SK-N-SH treated with all-trans-retinoic acid at 6 μM for 48 hours (cell line): ENCODE results near the gene MRPL41.
"Not testable (repeated sequence)": the region's sequence is repeated elsewhere in the genome, so short reads cannot be mapped to it uniquely, and the experiment has no call there.

Experiments used
- ATAC-seq: fragments of 200-7000 bp; cut with Tn5 transposase; 3 replicates; pipeline ENCODE4 v1.9.1; 2020; ENCODE audit warnings: mild to moderate bottlenecking, moderate library complexity
- ARNTL ChIP-seq: fragments of 450-650 bp; formaldehyde crosslinking; IDR thresholded peaks from 2 replicates; pipeline ENCODE4 v1.5.0; 2020; ENCODE audit warnings: low read depth, mild to moderate bottlenecking, moderate library complexity, borderline replicate concordance
- BACH2 ChIP-seq: fragments of 250-450 bp; sonication (Bioruptor Pico); IDR thresholded peaks from 2 replicates; pipeline ENCODE4 v1.9.0; 2021; ENCODE audit warnings: mild to moderate bottlenecking, borderline replicate concordance
- CSDC2 ChIP-seq: fragments of 250-450 bp; sonication (Bioruptor Pico); IDR thresholded peaks from 2 replicates; pipeline ENCODE4 v1.5.0; 2020; ENCODE audit warnings: mild to moderate bottlenecking, moderate library complexity
- ESRRG ChIP-seq: fragments of 250-450 bp; sonication (Bioruptor Pico); IDR thresholded peaks from 2 replicates; pipeline ENCODE4 v1.6.1; 2021; ENCODE audit warnings: mild to moderate bottlenecking
- GLIS3 ChIP-seq: fragments of 250-450 bp; sonication (Bioruptor Pico); IDR thresholded peaks from 2 replicates; pipeline ENCODE4 v1.5.0; 2020; ENCODE audit warnings: mild to moderate bottlenecking, moderate library complexity
- ISL1 ChIP-seq: fragments of 250-450 bp; sonication (Bioruptor Pico); IDR thresholded peaks from 2 replicates; pipeline ENCODE4 v2.1.2; 2022; ENCODE audit warnings: mild to moderate bottlenecking, moderate library complexity
- OSR1 ChIP-seq: fragments of 250-450 bp; sonication (Bioruptor Pico); IDR thresholded peaks from 2 replicates; pipeline ENCODE4 v1.8.0; 2022; ENCODE audit warnings: moderate library complexity, mild to moderate bottlenecking, inconsistent platforms
- PATZ1 ChIP-seq: fragments of 250-450 bp; sonication (Bioruptor Pico); IDR thresholded peaks from 2 replicates; pipeline ENCODE4 v1.8.0; 2020; ENCODE audit warnings: mild to moderate bottlenecking, moderate library complexity, borderline replicate concordance
- PPARA ChIP-seq: fragments of 250-450 bp; sonication (Bioruptor Pico); IDR thresholded peaks from 2 replicates; pipeline ENCODE4 v1.5.0; 2020; ENCODE audit warnings: mild to moderate bottlenecking, borderline replicate concordance
- RARB ChIP-seq: fragments of 250-450 bp; sonication (Bioruptor Pico); IDR thresholded peaks from 2 replicates; pipeline ENCODE4 v1.8.0; 2021; ENCODE audit warnings: mild to moderate bottlenecking, moderate library complexity
- SNAI2 ChIP-seq: fragments of 250-450 bp; sonication (Bioruptor Pico); IDR thresholded peaks from 2 replicates; pipeline ENCODE4 v1.5.0; 2020; ENCODE audit warnings: mild to moderate bottlenecking, moderate library complexity
- TCF4 ChIP-seq: fragments of 250-450 bp; sonication (Bioruptor Pico); IDR thresholded peaks from 2 replicates; pipeline ENCODE4 v1.8.0; 2021; ENCODE audit warnings: mild to moderate bottlenecking, moderate library complexity, borderline replicate concordance
- ZC3H10 ChIP-seq: fragments of 250-450 bp; sonication (Bioruptor Pico); IDR thresholded peaks from 2 replicates; pipeline ENCODE4 v1.5.1; 2021; ENCODE audit warnings: mild to moderate bottlenecking, moderate library complexity
- ZFP3 ChIP-seq: fragments of 250-450 bp; sonication (Bioruptor Pico); IDR thresholded peaks from 2 replicates; pipeline ENCODE4 v1.5.0; 2020; ENCODE audit warnings: mild to moderate bottlenecking, moderate library complexity
- ZFP30 ChIP-seq: fragments of 450-650 bp; formaldehyde crosslinking; IDR thresholded peaks from 2 replicates; pipeline ENCODE4 v1.5.0; 2022; ENCODE audit warnings: mild to moderate bottlenecking, moderate library complexity
- ZNF565 ChIP-seq: fragments of 450-650 bp; formaldehyde crosslinking; conservative IDR thresholded peaks from 2 replicates; pipeline ENCODE4 v1.5.0; 2020; ENCODE audit warnings: low read depth, mild to moderate bottlenecking, moderate library complexity
- ZNF70 ChIP-seq: fragments of 450-650 bp; formaldehyde crosslinking; IDR thresholded peaks from 2 replicates; pipeline ENCODE4 v1.5.0; 2020; ENCODE audit warnings: mild to moderate bottlenecking, moderate library complexity
- TF ChIP-seq, protein P1 (sequence below): fragments of 250-450 bp; sonication (Bioruptor Pico); IDR thresholded peaks from 2 replicates; pipeline ENCODE4 v1.5.1; 2021; ENCODE audit warnings: mild to moderate bottlenecking, moderate library complexity
- TF ChIP-seq, protein P2 (sequence below): fragments of 250-450 bp; sonication (Bioruptor Pico); IDR thresholded peaks from 2 replicates; pipeline ENCODE4 v1.5.0; 2020; ENCODE audit warnings: mild to moderate bottlenecking, moderate library complexity

MRPL41 gene

DNA sequence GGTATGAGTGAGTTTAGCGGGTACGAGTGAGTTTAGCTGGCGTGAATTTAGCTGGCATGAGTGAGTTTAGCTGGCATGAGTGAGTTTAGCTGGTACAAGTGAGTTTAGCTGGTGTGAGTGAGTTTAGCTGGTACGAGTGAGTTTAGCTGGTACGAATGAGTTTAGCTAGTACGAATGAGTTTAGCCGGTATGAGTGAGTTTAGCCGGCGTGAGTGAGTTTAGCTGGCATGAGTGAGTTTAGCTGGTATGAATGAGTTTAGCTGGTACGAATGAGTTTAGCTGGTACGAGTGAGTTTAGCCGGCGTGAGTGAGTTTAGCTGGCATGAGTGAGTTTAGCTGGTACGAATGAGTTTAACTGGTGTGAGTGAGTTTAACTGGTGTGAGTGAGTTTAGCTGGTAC, 42.5 kb upstream of the MRPL41 start (continued):
- TF ChIP-seq PPARA (CRISPR knock-in tag): no peak
- no peak for TF ChIP-seq BACH2 (CRISPR knock-in tag)
- no peak for TF ChIP-seq ZFP3 (CRISPR knock-in tag)
- TF ChIP-seq ZC3H10: no peak

DNA sequence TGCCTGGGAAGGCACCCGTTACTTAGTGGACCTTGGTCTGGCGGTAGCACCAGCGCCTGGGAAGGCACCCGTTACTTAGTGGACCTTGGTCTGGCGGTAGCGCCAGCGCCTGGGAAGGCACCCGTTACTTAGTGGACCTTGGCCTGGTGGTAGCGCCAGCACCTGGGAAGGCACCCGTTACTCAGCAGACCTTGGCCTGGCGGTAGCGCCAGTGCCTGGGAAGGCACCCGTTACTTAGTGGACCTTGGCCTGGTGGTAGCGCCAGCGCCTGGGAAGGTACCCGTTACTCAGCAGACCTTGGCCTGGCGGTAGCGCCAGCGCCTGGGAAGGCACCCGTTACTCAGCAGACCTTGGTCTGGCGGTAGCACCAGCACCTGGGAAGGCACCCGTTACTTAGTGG, 40.6 kb upstream of the MRPL41 start:
- ATAC-seq: not testable (repeated sequence)

- no peak for ATAC-seq
- no peak for TF ChIP-seq ARNTL (CRISPR knock-in tag)
- no peak for TF ChIP-seq CSDC2 (CRISPR knock-in tag)
- no peak for TF ChIP-seq TCF4 (CRISPR knock-in tag)
- TF ChIP-seq RARB: no peak
- no peak for TF ChIP-seq PPARA (CRISPR knock-in tag)
- TF ChIP-seq ZFP3 (CRISPR knock-in tag): no peak
- no peak for TF ChIP-seq OSR1 (CRISPR knock-in tag)
- TF ChIP-seq BACH2 (CRISPR knock-in tag): no peak
- TF ChIP-seq, protein P1, sequence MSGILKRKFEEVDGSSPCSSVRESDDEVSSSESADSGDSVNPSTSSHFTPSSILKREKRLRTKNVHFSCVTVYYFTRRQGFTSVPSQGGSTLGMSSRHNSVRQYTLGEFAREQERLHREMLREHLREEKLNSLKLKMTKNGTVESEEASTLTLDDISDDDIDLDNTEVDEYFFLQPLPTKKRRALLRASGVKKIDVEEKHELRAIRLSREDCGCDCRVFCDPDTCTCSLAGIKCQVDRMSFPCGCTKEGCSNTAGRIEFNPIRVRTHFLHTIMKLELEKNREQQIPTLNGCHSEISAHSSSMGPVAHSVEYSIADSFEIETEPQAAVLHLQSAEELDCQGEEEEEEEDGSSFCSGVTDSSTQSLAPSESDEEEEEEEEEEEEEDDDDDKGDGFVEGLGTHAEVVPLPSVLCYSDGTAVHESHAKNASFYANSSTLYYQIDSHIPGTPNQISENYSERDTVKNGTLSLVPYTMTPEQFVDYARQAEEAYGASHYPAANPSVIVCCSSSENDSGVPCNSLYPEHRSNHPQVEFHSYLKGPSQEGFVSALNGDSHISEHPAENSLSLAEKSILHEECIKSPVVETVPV (CRISPR knock-in tag): no peak
- no peak for TF ChIP-seq ZNF565 (CRISPR knock-in tag)
- TF ChIP-seq PATZ1: no peak
- no peak for TF ChIP-seq SNAI2 (CRISPR knock-in tag)
- no peak for TF ChIP-seq GLIS3
- no peak for TF ChIP-seq ZFP30
- no peak for TF ChIP-seq ESRRG
- TF ChIP-seq ZNF70 (CRISPR knock-in tag): no peak
- TF ChIP-seq ISL1 (CRISPR knock-in tag): no peak
- TF ChIP-seq, protein P2, sequence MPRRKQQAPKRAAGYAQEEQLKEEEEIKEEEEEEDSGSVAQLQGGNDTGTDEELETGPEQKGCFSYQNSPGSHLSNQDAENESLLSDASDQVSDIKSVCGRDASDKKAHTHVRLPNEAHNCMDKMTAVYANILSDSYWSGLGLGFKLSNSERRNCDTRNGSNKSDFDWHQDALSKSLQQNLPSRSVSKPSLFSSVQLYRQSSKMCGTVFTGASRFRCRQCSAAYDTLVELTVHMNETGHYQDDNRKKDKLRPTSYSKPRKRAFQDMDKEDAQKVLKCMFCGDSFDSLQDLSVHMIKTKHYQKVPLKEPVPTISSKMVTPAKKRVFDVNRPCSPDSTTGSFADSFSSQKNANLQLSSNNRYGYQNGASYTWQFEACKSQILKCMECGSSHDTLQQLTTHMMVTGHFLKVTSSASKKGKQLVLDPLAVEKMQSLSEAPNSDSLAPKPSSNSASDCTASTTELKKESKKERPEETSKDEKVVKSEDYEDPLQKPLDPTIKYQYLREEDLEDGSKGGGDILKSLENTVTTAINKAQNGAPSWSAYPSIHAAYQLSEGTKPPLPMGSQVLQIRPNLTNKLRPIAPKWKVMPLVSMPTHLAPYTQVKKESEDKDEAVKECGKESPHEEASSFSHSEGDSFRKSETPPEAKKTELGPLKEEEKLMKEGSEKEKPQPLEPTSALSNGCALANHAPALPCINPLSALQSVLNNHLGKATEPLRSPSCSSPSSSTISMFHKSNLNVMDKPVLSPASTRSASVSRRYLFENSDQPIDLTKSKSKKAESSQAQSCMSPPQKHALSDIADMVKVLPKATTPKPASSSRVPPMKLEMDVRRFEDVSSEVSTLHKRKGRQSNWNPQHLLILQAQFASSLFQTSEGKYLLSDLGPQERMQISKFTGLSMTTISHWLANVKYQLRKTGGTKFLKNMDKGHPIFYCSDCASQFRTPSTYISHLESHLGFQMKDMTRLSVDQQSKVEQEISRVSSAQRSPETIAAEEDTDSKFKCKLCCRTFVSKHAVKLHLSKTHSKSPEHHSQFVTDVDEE (CRISPR knock-in tag): no peak
Measured at GRCh38 chr9:137511758-137512463, 39.8 kb upstream of the MRPL41 start.

GRCh38 chr9:137513136-137513535, 38.5 kb upstream of the MRPL41 start:
- not testable (repeated sequence) for ATAC-seq

DNA sequence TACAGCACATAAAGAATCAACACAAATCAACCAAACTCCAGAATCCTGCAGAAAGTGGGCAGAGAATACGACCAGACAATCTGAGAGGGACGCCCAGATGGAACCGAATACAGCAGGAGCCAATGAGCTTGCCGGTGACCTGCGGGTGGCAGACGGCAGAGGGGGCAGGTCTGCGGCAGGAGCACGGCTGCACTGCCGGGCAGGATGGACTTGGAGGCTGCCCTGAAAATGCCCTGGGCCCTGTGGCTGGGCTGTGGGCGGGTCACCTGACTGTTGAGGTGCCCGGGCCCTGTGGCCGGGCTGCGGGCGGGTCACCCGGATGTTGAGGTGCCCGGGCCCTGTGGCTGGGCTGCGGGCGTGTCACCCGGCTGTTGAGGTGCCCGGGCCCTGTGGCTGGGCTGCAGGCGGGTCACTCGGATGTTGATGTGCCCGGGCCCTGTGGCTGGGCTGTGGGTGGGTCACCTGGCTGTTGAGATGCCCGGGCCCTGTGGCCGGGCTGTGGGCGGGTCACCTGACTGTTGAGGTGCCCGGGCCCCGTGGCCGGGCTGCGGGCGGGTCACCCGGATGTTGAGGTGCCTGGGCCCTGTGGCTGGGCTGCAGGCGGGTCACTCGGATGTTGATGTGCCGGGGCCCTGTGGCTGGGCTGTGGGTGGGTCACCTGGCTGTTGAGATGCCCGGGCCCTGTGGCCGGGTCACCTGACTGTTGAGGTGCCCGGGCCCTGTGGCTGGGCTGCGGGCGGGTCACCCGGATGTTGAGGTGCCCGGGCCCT, 37.7 kb upstream of the MRPL41 start:
- not testable (repeated sequence) for ATAC-seq
